Caki2 (cell line): Measurements from ENCODE around the gene NKAPD1. TPM values are rescaled to one million over a fixed set of nuclear protein-coding genes. Genes with fewer than 3 reads are reported as not detected.
"Not testable (repeated sequence)": the region's sequence is repeated elsewhere in the genome, so short reads cannot be mapped to it uniquely, and the experiment has no call there.

Source experiments
- DNase-seq: peaks from one replicate; pipeline ENCODE4 v3.0.0-alpha.2; 2015; ENCODE audit warnings: low read depth
- in situ Hi-C: cut with HindIII; loops from 2 replicates; pipeline ENCODE4 v1.10.0; 2016; ENCODE audit warnings: low sequenced_read_pairs, low pct_unique_long_range_greater_than_20kb, mixed read lengths
- total RNA-seq: library from RNA; depleted of rRNA; stranded (reverse); fragments of >200 nt; shearing (Covaris generic); gene quantifications from 2 replicates; pipeline ENCODE4 v1.2.3, GENCODE V29; 2014; ENCODE audit warnings: low replicate concordance

NKAPD1 gene
- total RNA-seq, 1 experiment from 2014 or later, result 13.2 TPM

DNA sequence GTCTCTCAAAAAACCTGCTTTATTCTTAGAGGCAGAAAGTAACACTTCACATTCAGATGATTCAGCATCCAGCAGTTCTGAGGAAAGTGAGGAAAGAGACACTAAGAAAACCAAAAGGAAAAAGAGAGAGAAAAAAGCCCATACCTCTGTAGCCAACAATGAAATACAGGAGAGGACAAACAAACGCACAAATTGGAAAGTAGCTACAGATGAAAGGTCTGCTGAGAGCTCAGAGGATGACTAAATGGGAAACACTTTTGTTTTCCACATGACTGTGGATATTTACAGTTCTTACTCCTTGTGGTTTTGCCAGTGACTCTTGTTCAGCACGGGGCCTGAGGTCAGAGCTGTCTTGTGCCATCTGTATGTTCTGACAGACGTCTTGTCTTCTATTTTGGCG lies 8.6 kb downstream of the NKAPD1 start:
- DNase-seq, result no peak
- in situ Hi-C loops, result no loop called here

DNA sequence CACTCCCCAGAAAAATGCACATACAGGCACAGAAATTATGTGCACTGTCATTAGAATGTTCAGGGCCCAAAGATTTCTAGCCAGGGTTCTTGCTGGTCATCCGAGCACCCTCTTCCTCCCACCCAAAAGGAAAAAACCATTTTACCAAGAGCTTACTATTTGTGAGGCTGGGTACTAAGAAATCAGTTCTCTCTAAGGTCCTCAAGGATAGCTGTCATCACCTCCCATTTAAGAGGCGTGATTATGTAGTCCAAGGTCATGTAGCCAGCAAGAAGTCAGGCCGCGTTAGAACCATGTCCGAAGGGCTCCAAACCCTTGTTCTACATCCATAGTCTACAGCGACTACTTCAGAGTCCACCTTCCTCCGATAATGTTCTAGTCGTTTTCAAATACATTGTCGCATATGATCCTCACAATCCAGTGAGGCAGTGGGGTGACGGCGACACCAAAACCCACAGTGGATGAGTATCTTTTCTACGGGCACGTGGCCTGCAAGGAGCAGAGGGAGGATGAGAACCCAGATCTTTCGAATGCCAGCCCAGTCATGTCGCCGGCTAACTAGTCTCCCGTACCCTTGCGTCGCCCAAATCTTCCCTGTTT lies 11.8 kb downstream of the NKAPD1 start:
- DNase-seq, result peak; percentile 13

DNA sequence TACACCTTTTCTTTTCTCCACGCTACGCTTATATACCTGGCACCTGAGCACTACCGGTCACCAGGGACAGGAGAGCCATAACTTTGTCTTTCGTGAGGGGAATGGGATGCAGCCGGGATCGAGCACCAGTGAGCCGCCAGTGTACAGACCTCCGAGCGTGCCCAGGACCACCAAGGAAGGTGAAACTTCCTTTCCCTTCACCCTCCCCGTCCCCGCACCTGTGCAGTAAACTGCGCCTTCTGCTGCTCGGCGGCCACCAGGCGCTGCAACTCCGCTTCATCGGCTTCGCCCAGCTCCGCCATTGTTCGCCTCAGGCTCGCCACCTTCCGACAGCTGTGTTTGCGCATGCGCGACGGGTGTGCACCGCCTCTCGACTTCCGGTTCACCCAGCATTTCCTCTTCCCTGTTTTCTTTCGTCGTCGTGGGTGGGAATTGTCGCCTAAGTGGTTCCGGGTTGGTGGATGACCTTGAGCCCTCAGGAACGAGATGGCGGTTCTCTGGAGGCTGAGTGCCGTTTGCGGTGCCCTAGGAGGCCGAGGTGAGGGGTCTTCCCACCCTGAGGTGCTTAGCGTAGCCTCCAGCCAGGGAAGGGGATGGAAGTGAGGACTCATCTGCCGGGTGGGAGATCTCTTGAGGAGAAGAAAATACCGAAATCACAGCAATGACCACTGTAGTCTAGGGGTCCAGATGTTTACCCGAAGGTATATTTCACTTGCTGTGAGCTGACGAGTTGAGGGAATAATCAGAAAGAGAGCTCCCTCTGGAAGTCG lies 12.5 kb downstream of the NKAPD1 start, which contains the start of the genes SDHD and TIMM8B:
SDHD (plus strand) TSS at position 452 of the 770 bp plus-strand sequence; CDS start at position 487, 35 bp downstream.
TIMM8B (minus strand) TSS at position 335 of the 770 bp plus-strand sequence; CDS start at position 302, 33 bp downstream.
- peak; percentile 87 for DNase-seq
- in situ Hi-C loops, result no loop called here

More for the DNA sequence above, 11.8 kb downstream of the NKAPD1 start:
- in situ Hi-C loops, result no loop called here

DNA sequence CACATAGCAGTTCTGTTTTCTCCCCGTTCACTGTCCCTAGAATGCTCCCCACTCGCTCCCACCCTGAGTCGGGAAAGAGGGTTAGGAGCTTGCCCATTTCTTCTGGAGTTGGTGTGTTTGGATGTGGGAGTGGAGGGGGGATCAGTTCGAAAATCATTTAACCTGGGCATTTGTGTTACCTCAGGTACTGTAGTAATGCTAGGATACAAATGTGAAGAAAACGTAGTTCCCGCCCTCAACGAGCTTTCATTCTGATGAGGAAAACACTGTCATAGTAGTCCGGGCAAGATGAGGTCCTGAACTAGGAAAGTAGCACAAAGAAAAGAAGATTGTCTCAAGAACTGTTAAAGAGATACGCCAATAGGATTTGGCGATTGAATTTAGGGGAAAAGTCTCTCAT lies 13.1 kb downstream of the NKAPD1 start:
- in situ Hi-C loops, result no loop called here
- no peak for DNase-seq

DNA sequence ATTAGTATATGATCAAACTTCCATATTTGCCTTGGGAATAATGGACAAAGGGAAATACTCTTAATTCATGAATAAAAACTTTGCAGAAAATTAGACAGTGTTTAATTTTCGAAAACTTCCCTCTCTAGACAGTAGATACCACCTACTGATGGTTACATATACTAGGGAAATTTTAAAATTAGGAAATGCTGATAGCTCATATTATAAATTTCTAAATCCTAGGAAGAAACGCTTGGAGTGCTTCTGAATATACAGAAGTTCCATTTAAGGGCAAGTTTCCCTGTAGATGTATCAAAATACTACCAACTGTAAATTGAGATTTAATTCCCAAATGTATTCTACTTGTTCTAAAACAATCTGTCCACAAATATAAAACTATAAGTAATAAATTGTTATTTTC lies 21.2 kb downstream of the NKAPD1 start:
- DNase-seq, in situ Hi-C loops: not testable (repeated sequence)

DNA sequence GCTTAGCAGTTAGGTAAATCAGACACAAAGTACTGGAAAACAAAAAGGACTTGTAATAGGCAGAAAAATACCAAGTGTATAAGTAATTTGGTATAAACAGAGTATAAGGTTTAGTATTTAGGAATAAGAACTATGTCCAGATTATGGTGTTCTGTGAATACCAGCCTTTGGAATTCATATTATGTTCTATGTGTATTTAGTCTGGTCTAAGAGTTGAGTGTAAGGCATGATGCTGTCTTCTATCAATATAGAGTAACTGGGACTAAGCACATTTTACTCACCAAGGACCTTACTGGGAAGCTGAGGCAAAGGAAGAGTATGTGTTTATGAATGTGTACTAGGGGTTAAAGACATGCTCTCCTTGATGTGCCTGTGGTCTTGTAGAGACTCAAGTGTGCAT lies 22.1 kb downstream of the NKAPD1 start:
- DNase-seq, result no peak
- in situ Hi-C loops, result no loop called here

DNA sequence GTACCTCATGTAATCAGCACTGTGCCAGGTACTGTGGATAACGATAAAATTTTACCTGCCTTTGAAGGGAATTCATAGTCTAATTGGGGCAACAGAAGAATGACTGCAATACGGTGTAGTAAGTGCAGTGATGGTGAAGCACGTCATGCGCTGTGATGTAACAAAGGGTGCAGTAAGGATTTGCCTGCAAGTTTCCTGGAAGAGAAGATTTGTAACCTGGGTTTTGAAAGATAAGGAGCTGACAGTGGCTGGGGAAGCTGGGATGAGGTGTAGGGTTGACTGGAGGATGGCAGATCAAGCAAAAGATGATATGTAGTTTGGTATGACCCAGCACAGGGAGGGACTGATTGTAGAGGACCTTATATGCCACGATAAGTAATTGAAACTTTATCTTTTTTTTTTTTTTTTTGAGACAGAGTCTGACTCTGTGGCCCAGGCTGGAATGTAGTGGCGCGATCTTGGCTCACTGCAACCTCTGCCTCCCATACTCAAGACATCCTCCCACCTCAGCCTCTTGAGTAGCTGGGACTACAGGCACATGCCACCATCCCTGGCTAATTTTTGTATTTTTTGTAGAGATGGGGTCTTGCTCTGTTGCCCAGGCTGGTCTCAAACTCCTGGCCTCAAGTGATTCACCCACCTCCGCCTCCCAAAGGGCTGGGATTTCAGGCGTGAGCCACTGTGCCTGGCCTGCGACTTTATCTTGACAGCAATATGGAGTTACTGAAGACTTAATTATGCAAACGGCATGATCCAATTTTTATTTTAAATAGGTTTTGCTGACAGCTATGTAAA lies 23.8 kb downstream of the NKAPD1 start:
- DNase-seq, result no peak
- in situ Hi-C loops, result no loop called here

DNA sequence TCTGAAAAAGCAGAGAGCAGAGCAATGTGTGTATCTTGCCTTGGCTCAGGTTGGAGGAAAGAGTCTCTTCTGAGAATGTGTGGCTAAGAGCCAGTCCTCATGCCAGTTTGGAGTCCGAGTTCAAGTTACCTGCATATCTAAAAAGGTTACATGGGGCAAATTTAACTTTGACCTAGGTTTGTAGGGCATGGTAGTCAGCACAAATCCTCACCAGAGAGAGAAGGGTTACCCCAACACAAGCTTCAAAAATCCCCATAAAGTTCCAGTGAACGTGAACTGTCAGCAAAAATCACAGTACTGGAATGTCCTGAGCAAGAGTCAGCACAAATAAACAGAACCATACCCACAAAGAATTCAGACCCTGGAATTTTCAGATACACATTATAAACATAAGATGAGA lies 26.4 kb downstream of the NKAPD1 start:
- in situ Hi-C loops, result loop anchor here (10.0 kb wide), 1 partner anchor 54 kb away; no protein-coding TSS in a partner anchor
- no peak for DNase-seq

DNA sequence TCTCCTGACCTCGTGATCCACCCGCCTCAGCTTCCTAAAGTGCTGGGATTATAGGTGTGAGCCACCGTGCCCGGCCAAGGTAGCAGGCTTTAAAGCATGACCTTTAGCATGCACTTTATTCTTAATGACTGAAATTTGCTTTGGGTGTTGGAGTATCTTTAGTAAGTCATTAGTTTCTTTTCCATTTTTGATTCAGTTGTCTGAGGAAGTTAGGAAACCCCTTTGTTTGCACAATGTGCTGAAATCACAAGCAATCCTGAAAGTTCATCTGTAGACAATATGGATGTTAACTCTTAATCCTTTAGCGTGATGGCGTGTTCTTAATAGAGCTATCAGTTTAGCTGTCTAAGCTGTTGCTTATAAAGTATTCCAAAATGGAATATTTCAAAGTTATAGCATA lies 29.3 kb downstream of the NKAPD1 start:
- in situ Hi-C loops, result loop anchor here (10.0 kb wide), 1 partner anchor 51 kb away; no protein-coding TSS in a partner anchor
- DNase-seq, result no peak

DNA sequence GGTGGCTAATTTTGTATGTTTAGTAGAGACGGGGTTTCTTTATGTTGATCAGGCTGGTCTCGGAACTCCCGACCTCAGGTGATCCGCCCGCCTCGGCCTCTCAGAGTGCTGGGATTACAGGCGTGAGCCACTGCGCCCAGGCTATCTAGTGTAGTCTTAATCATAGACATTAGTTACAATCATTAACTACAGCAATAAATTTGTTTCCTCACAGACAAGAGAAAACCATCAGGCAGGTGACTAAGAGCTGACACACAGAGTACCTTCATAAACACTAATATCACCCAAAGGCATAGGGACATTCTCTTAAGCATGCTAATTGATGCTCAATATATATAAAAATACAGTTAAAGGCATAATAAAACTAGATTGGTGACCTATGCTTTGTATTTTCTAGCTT lies 32.0 kb downstream of the NKAPD1 start:
- peak; percentile 57 for DNase-seq
- in situ Hi-C loops, result loop anchor here (10.0 kb wide), 1 partner anchor 49 kb away; no protein-coding TSS in a partner anchor

DNA sequence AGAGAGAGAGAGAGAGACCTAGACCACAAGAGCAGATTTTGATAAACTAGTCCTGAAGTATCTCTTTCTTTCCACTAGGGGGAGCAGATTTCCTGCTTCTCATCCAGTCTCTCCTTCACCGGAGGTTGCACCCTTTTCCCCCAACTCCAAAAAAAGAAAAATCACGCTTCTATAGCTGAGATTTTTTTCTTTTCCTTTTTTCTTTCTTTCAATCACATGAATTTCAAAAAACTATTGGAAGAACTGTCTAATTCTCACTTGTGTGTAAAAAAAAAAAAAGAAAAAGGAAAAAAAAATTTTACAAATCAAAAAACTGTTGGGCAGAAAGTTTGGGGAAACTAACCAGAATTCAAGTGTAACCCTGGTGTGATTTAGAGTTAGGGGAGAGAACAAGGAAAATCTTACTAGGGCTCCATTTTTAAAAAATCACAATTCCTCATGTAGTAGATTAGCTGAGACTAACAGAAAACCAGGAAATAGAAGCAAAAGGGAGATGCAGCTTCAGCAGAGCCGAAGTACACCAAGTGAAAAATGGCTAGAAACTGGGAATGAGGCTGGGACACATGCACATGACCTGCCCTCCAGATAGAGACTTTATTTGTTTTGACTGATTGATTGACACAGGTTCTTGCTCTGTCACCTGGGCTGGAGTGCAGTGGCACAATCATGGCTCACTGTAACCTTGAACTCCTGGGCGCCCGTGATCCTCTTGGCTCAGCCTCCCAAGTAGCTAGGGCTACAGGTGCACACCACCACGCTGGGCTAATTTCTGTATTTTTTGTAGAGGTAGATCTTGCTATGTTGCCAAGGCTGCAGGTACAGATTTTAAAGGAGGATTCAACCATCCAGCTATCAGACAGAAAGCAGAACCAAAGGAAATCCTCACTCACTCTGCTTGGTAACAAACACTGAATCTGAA lies 39.7 kb downstream of the NKAPD1 start:
- in situ Hi-C loops, result no loop called here
- DNase-seq, result peak; percentile 53

DNA sequence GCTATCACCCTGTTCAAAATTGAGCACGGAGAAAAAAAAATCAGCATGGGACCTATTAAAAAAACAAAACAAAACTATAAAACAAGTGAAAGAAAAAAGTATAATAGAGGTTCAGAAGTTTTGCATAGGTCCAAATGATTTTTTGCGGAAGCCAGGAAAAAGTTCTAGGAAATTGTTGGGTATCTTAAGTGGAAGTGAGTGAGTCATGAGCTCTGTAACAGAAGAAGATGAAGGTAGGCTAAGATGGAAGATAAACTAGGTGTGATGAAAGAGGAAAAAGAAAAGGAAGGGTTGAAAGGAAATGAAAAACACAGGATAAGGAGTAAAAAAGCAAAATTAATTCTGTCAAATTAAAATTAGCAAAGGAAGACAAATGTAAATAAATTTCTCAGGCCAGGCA lies 40.4 kb downstream of the NKAPD1 start:
- in situ Hi-C loops, result no loop called here
- no peak for DNase-seq

DNA sequence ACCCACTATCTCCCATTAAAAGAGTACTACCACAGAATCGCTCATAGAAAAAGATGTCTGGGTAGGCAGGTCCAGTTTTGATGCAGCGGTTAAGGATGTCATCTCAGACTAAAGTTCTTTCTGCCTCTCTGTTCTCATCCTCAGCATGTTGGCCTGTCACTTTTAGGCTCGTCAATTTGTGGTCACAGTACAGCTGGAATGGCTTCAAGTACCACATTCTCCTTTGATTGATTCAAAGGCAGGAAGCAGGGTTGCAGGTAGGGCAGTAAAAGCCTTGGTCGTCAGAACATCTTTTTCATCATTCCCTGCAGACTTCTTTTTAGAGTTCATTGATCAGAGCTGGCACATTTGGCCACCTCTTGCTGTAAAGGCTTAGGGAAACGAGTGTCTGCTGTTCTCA lies 41.3 kb downstream of the NKAPD1 start:
- in situ Hi-C loops, result no loop called here
- DNase-seq, result no peak

DNA sequence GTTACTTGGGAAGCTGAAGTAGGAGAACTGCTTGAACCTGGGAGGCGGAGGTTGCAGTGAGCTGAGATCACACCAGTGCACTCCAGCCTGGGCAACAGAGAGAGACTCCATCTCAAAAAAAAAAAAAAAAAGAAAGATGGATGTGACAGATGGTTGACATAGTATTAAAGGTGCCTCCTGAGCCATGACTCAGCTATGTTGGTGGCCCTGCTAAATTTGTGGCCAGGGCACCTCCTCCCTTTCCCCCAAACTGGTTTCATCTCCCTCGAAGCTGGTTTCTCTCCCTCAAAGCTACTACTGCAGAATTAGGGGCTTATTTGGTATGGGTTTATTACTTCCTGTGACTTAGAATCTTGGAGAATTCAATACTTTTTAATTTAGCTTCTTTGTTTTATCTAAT lies 44.1 kb downstream of the NKAPD1 start:
- in situ Hi-C loops, result no loop called here
- no peak for DNase-seq

DNA sequence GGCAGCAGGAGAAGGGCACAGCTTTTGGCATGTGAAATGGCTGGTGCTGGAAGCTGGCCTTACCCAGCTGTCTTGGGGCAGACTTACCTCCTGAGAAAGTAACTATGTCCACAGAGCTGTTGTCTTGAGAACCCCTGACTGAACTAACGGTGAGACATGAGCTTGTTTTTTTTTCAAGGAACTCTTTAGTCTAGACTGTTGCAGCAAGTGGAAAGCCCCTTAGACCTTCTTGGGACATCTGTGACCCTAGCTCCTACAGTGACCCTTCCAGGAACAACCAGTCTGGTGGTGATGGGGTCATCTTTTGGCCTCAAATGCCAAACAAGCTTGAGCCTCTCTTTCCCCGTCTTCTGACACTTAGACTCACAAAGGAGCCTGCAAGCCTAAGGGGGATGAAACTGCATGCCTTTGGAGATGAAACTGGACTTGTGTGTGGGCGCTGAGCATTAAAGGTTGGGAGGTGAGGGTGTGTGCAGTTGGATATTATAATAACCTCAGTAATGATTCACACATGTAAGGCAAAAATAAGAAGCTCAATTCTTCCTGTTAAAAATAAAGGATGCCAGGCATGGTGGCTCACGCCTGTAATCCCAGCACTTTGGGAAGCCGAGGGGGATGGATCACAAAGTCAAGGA lies 48.0 kb downstream of the NKAPD1 start:
- in situ Hi-C loops, result no loop called here
- no peak for DNase-seq

DNA sequence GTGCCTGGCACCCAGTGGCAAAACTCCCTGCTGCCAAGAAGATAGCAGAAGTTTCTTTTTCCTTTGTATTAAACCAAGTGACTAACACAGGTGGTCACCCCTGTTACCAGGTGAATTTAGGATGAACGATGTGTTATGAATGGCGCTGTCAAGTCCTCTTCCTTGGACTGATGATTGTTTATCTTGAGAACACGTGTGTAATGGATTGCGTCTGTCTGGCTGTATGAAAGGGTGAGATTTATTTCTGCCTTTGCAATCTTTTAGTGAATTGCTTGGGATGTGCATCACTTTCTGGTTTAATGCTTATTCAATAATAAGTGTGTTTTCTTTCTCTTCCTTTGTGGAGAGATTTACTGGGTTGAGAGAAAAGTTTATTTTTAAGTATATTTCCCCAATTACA lies 49.0 kb downstream of the NKAPD1 start:
- DNase-seq, result no peak

DNA sequence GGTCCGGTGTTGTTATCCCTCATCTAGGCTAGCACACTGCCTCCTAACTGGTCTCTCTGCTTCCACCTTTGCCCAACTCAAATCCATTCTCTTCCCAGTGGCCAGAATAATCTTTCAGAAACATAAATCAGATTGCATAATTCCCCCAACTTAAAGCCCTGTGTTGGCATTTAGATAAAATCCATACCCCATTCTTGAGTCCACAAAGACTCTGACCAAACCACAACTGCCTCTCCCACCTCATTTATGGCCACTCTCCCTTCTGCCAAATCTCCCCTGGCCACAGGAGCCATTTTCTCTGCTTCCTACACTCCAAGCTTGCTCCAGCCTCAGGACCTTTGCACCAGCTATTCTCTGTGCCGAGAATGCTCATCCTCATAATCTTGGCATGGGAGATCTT lies 53.0 kb downstream of the NKAPD1 start:
- no peak for DNase-seq
- in situ Hi-C loops, result no loop called here

More for the DNA sequence above, 49.0 kb downstream of the NKAPD1 start:
- in situ Hi-C loops, result no loop called here
